Astrocyte of the spinal cord (primary cell): ENCODE measurements around the gene PTCHD4.

Experiments used
- DNase-seq: peaks from one replicate; pipeline ENCODE4 v3.0.0; 2011; ENCODE audit warnings: low read depth, low spot score
- H3K4me3 ChIP-seq: 2 replicates; pipeline ENCODE4 v1.5.1; 2011; ENCODE audit warnings: low read depth, mild to moderate bottlenecking, low read length, moderate library complexity
- in situ Hi-C: cut with HindIII; loops from 2 replicates; pipeline ENCODE4 v1.10.0; 2017; ENCODE audit warnings: low sequenced_read_pairs
- TF ChIP-seq, protein P1 (sequence below): IDR thresholded peaks from 2 replicates; pipeline ENCODE4 v1.5.1; 2012; ENCODE audit warnings: low read depth, mild to moderate bottlenecking, low read length, inconsistent platforms

Gene PTCHD4

GRCh38 chr6:48087448-48087847 is 23.5 kb downstream of the PTCHD4 start:
- DNase-seq = peak; percentile 50
- H3K4me3 ChIP-seq = no peak overlapping the region
- in situ Hi-C loops = no loop called here
- TF ChIP-seq, protein P1, sequence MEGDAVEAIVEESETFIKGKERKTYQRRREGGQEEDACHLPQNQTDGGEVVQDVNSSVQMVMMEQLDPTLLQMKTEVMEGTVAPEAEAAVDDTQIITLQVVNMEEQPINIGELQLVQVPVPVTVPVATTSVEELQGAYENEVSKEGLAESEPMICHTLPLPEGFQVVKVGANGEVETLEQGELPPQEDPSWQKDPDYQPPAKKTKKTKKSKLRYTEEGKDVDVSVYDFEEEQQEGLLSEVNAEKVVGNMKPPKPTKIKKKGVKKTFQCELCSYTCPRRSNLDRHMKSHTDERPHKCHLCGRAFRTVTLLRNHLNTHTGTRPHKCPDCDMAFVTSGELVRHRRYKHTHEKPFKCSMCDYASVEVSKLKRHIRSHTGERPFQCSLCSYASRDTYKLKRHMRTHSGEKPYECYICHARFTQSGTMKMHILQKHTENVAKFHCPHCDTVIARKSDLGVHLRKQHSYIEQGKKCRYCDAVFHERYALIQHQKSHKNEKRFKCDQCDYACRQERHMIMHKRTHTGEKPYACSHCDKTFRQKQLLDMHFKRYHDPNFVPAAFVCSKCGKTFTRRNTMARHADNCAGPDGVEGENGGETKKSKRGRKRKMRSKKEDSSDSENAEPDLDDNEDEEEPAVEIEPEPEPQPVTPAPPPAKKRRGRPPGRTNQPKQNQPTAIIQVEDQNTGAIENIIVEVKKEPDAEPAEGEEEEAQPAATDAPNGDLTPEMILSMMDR = peak; percentile 31

DNA sequence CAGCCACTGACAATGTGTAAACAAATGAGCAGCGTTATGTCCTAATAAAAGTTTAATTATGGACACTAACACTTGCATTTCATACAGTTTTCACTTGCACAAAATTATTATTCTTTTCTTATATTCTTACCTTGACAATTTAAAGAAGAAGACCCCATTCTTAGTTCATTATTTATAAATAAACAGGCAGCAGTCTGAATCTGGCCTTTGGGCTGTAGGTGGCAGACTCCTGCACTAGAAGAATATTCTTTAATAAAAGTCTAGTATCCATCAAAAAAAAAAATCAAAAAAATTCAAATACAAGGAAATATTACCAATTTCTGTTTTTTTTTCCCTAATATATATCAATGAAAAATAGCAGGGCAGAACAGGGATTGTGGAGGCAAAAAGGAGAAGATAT is 24.8 kb downstream of the PTCHD4 start:
- in situ Hi-C loops = no loop called here
- H3K4me3 ChIP-seq = no peak overlapping the region
- DNase-seq = no peak
- TF ChIP-seq, protein P1 = peak; percentile 27

- in situ Hi-C loops = no loop called here
Observed at GRCh38 chr6:48085131-48085741, 25.8 kb downstream of the PTCHD4 start.

DNA sequence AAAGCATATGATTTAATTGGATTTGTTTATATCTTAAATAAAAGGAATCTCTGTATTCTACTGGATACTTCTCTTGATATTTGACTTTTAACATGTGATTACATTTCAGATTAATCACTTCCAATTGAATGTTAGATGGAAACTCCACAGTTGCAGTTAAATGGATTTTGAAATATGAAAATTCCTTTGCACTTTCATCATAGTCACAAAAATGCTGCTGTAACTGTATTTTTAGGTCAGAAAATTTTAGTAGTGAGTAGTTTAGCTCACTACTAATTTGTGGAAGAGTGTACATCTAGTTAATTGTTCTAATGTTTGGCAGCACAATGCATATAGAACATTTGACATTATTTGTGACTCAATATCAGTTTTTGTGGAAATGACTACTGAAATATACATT is 26.8 kb downstream of the PTCHD4 start:
- TF ChIP-seq, protein P1 = no peak
- in situ Hi-C loops = no loop called here
- no peak for DNase-seq
- H3K4me3 ChIP-seq = no peak overlapping the region

More at GRCh38 chr6:48085131-48085741, 25.8 kb downstream of the PTCHD4 start:
- DNase-seq = no peak
- H3K4me3 ChIP-seq = no peak overlapping the region
- TF ChIP-seq, protein P1 = no peak

GRCh38 chr6:48080227-48081009 is 30.6 kb downstream of the PTCHD4 start:
- TF ChIP-seq, protein P1 = no peak
- no peak overlapping the region for H3K4me3 ChIP-seq
- in situ Hi-C loops = no loop called here
- no peak for DNase-seq

DNA sequence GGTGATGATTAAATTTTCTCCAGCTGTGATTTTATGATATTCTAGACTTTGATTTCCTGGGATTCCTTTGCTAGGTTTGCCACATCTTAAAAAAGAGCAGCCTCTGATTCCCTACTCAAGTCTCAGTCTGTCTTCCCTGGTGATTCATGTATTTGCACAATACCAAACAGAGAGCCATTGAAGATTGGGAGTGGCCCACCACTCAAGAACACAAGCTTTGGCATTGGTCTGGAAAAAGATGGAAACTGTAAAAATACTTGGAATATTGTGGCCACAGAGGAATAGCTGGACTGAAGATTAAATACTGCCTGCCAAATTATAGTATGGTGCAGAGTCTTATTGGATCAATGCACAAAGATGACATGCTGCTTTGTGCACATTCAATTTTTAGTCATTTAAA is 32.9 kb downstream of the PTCHD4 start:
- no peak overlapping the region for H3K4me3 ChIP-seq
- no peak for DNase-seq
- in situ Hi-C loops = no loop called here
- TF ChIP-seq, protein P1 = no peak
